K562 (cell line): ENCODE data around the gene BAD. TPM values are rescaled to one million over a fixed set of nuclear protein-coding genes. Genes with fewer than 3 reads are reported as not detected.

Experiments used
- AFF4 ChIP-seq: sonication (generic); formaldehyde crosslinking; IDR thresholded peaks from 2 replicates; pipeline ENCODE4 v1.8.0; 2023; ENCODE audit warnings: mild to moderate bottlenecking, missing genetic modification reagents
- BRD9 ChIP-seq: fragments of 450-650 bp; IDR thresholded peaks from 2 replicates; pipeline ENCODE4 v1.6.1; 2018; ENCODE audit warnings: low read depth; ENCODE audit not compliant: partially characterized antibody
- CBX1 ChIP-seq: sonication (generic); IDR thresholded peaks from 2 replicates; pipeline ENCODE4 v1.6.1; 2016; ENCODE audit warnings: antibody characterized with exemption, low read depth, mild to moderate bottlenecking
- DACH1 ChIP-seq: fragments of 450-650 bp; IDR thresholded peaks from 2 replicates; pipeline ENCODE4 v1.6.1; 2018; ENCODE audit not compliant: partially characterized antibody
- EHMT2 ChIP-seq: fragments of 450-650 bp; IDR thresholded peaks from 2 replicates; pipeline ENCODE4 v1.6.1; 2018; ENCODE audit warnings: antibody characterized with exemption
- ETV6 ChIP-seq, 3 experiments: fragments of 150-350 bp in 1 of 3; sonication (generic) in 1 of 3; formaldehyde crosslinking in 1 of 3; IDR thresholded peaks; 2 replicates each; pipeline versions ENCODE4 v1.6.1 to v1.8.0; 2014 to 2022; ENCODE audit warnings: borderline replicate concordance in 2 of 3, low read depth in 2 of 3, antibody characterized with exemption in 1 of 3, low read length in 1 of 3, mild to moderate bottlenecking in 1 of 3, missing genetic modification reagents in 1 of 3
- FOS ChIP-seq: IDR thresholded peaks from 3 replicates; pipeline ENCODE4 v1.6.1; 2011; ENCODE audit not compliant: insufficient read length; ENCODE audit errors: extremely low read depth
- KDM1A ChIP-seq, 2 experiments: fragments of 450-650 bp; IDR thresholded peaks; 2 replicates each; pipeline ENCODE4 v1.6.1; 2016; ENCODE audit warnings: mild to moderate bottlenecking in 2 of 2
- NFE2 ChIP-seq: IDR thresholded peaks from 2 replicates; pipeline ENCODE4 v1.6.1; 2014; ENCODE audit warnings: antibody characterized with exemption, low read depth
- PREB ChIP-seq: sonication (generic); formaldehyde crosslinking; IDR thresholded peaks from 2 replicates; pipeline ENCODE4 v1.8.1; 2023; ENCODE audit warnings: mild to moderate bottlenecking, missing genetic modification reagents
- RHOXF2B ChIP-seq: fragments of 250-450 bp; sonication (Bioruptor Pico); conservative IDR thresholded peaks from 2 replicates; pipeline ENCODE4 v1.5.1; 2021
- TBP ChIP-seq: optimal IDR thresholded peaks from 2 replicates; pipeline ENCODE3; 2011; ENCODE audit warnings: low read depth, low read length, improper control_type of control experiment
- TCF7L2 ChIP-seq: fragments of 150-350 bp; IDR thresholded peaks from 2 replicates; pipeline ENCODE4 v1.6.1; 2016; ENCODE audit warnings: low read depth, mild to moderate bottlenecking, low read length, moderate library complexity
- THAP12 ChIP-seq: fragments of 250-450 bp; sonication (Bioruptor Pico); IDR thresholded peaks from 2 replicates; pipeline ENCODE4 v1.9.0; 2021; ENCODE audit warnings: mild to moderate bottlenecking, inconsistent platforms
- ZBTB7A ChIP-seq: IDR thresholded peaks from 2 replicates; pipeline ENCODE4 v1.6.1; 2011; ENCODE audit warnings: low read depth, mild to moderate bottlenecking, low read length, moderate library complexity, borderline replicate concordance; ENCODE audit not compliant: control insufficient read depth
- ZEB2 ChIP-seq: fragments of 450-650 bp; IDR thresholded peaks from 2 replicates; pipeline ENCODE4 v1.6.1; 2016
- ZNF165 ChIP-seq: fragments of 250-450 bp; sonication (Bioruptor Pico); IDR thresholded peaks from 2 replicates; pipeline ENCODE4 v1.4.0; 2020; ENCODE audit warnings: borderline replicate concordance
- ZNF395 ChIP-seq: fragments of 200-800 bp; sonication (Bioruptor generic); IDR thresholded peaks from 2 replicates; pipeline ENCODE4 v1.6.1; 2017; ENCODE audit warnings: missing genetic modification characterization, missing compliant biosample characterization
- ZNF696 ChIP-seq: fragments of 250-450 bp; sonication (Bioruptor Pico); conservative IDR thresholded peaks from 2 replicates; pipeline ENCODE4 v1.4.0; 2020; ENCODE audit warnings: mild to moderate bottlenecking, moderate library complexity
- polyA plus RNA-seq, 8 experiments: library from polyadenylated mRNA; depleted of rRNA in 4 of 8; stranded (reverse) in 5 of 8; unstranded in 3 of 8; fragments of >200 nt; fragmentation: Nextera tagmentation in 2 of 8; fragmentation: Illumina TruSeq in 1 of 8; extraction: Ambion mirVana in 2 of 8; extraction: Trizol in 1 of 8; gene quantifications; 2 replicates each; pipeline versions ENCODE4 v1.2.1 to v1.2.3, GENCODE V29; 2011 to 2014; ENCODE audit warnings: inconsistent platforms in 1 of 8, missing spikeins in 1 of 8
- total RNA-seq, 7 experiments: library from RNA; depleted of rRNA in 6 of 7; stranded (reverse); fragments of >200 nt in 6 of 7; fragmentation: Illumina TruSeq in 2 of 7; extraction: Trizol in 2 of 7; gene quantifications; 2 replicates each; pipeline versions ENCODE4 v1.2.1 to v1.2.3, GENCODE V29; 2011 to 2021; ENCODE audit warnings: low replicate concordance in 1 of 7

Gene BAD
- total and polyA plus RNA-seq, 9 of the 15 experiments (the other 6 are each of a cell fraction or from before 2014, with no cell fraction given): 0.61 to 45.6 (median 11.8) TPM

GRCh38 chr11:64246871-64247728 lies 37.4 kb downstream of the BAD start, which contains the start of gene PPP1R14B (continued):
- TF ChIP-seq TBP (peak; percentile 70), ZNF395 (CRISPR knock-in tag) (peak; percentile 76; the same call in 1 of the 2 replicates), BRD9 (peak; percentile 25), ETV6 (IDR thresholded peaks at IDR 0.05; ENCODE audit: borderline replicate concordance in 1 of 2, low read depth in 2 of 2, low read length in 1 of 2) (no peak), ETV6 (CRISPR knock-in tag; IDR thresholded peaks at IDR 0.05; ENCODE audit: borderline replicate concordance) (no peak), PREB (CRISPR knock-in tag) (peak; percentile 51; the same call in 1 of the 2 replicates), KDM1A (IDR thresholded peaks at IDR 0.05) (no peak), DACH1 (no peak), ZNF696 (CRISPR knock-in tag) (no peak), THAP12 (no peak; the same call in 1 of the 2 replicates), EHMT2 (no peak), ZNF165 (no peak), AFF4 (peak; percentile 37; the same call in 1 of the 2 replicates), RHOXF2B (CRISPR knock-in tag) (no peak), NFE2 (no peak), ZBTB7A (peak; percentile 83), TCF7L2 (no peak), FOS (no peak), CBX1 (peak; percentile 94), ZEB2 (no peak)
